GM12878 (cell line): Measurements from ENCODE around the gene LRP1. TPM values are rescaled to one million over a fixed set of nuclear protein-coding genes. Genes with fewer than 3 reads are reported as not detected.

Experiments
- ATAC-seq: fragments of 200-7000 bp; cut with Tn5 transposase; 3 replicates; pipeline ENCODE4 v1.9.1; 2020; ENCODE audit warnings: mild to moderate bottlenecking, moderate library complexity
- BruUV-seq: library from RNA; stranded (reverse); fragments of 400-500 nt; replicated peaks from 2 replicates; lab custom pipeline; 2021; lab: Mats Ljungman, UMichigan
- CTCF ChIA-PET: fragments of 300-600 bp; sonication (Branson Sonifier 250); formaldehyde crosslinking; extraction: SDS; loops from one replicate; lab custom pipeline; 2021; ENCODE audit warnings: inconsistent platforms; lab: Yijun Ruan, JAX
- POLR2A ChIA-PET: fragments of 350-600 bp; formaldehyde crosslinking; extraction: SDS; loops from one replicate; lab custom pipeline; 2021; ENCODE audit warnings: inconsistent platforms; lab: Charles Lee
- RAD21 ChIA-PET: fragments of 300-600 bp; sonication (Branson Sonifier 250); formaldehyde crosslinking; loops from one replicate; lab custom pipeline; 2023; ENCODE audit warnings: antibody characterized with exemption; ENCODE audit not compliant: unreplicated experiment; lab: Charles Lee
- SMC1A ChIA-PET: fragments of 300-600 bp; sonication (Branson Sonifier 250); formaldehyde crosslinking; loops from one replicate; lab custom pipeline; 2023; ENCODE audit not compliant: unreplicated experiment, uncharacterized antibody; lab: Charles Lee
- DNase-seq: peaks from one replicate; pipeline ENCODE4 v3.0.0-alpha.2; 2011; ENCODE audit warnings: low read depth, low spot score
- FAIRE-seq: peaks from 3 replicates; lab custom pipeline; 2011; peaks lifted over from hg19 to GRCh38; lab: Jason Lieb, UNC
- H2AFZ ChIP-seq: 2 replicates; pipeline ENCODE4 v1.6.0; 2011; ENCODE audit warnings: low read depth, low read length, control low read depth; ENCODE audit not compliant: control insufficient read depth
- H3K27ac ChIP-seq: 2 replicates; pipeline ENCODE4 v1.5.1; 2011; ENCODE audit warnings: control low read depth; ENCODE audit not compliant: control insufficient read depth, insufficient read depth
- H3K27me3 ChIP-seq, 2 experiments: replicated peaks in 1 of 2; 2 replicates each; pipeline versions ENCODE4 v1.6.0 to v1.6.1; 2011; ENCODE audit warnings: low read length in 1 of 2; ENCODE audit not compliant: control insufficient read depth in 2 of 2, insufficient read depth in 2 of 2
- H3K36me3 ChIP-seq, 2 experiments: 2 replicates each; pipeline ENCODE4 v1.5.1; 2011; ENCODE audit warnings: low read length in 1 of 2; ENCODE audit not compliant: control insufficient read depth in 2 of 2, insufficient read depth in 2 of 2
- H3K4me1 ChIP-seq: 2 replicates; pipeline ENCODE4 v1.6.1; 2011; ENCODE audit warnings: mild to moderate bottlenecking, low read length, moderate library complexity, mixed read lengths; ENCODE audit not compliant: control insufficient read depth, insufficient read depth
- H3K4me2 ChIP-seq: 2 replicates; pipeline ENCODE4 v1.6.0; 2011; ENCODE audit warnings: control low read depth; ENCODE audit not compliant: control insufficient read depth, insufficient read depth
- H3K4me3 ChIP-seq: fragments of 200-600 bp; sonication (generic); 2 replicates; pipeline ENCODE4 v1.5.1; 2016
- H3K79me2 ChIP-seq: 2 replicates; pipeline ENCODE4 v1.6.0; 2011; ENCODE audit warnings: low read length; ENCODE audit not compliant: control insufficient read depth, insufficient read depth
- H3K9ac ChIP-seq: 2 replicates; pipeline ENCODE4 v1.8.0; 2011; ENCODE audit warnings: low read length, control low read depth, mixed read lengths; ENCODE audit not compliant: control insufficient read depth, insufficient read depth
- H3K9me3 ChIP-seq: replicated peaks from 3 replicates; pipeline ENCODE4 v1.5.1; 2011; ENCODE audit warnings: mild to moderate bottlenecking, low read length; ENCODE audit not compliant: control insufficient read depth, insufficient read depth
- H4K20me1 ChIP-seq: 2 replicates; pipeline ENCODE4 v1.6.0; 2011; ENCODE audit not compliant: control insufficient read depth, insufficient read depth
- CEBPB ChIP-seq, 2 experiments: fragments of 150-350 bp in 1 of 2; IDR thresholded peaks; 2 replicates each; pipeline ENCODE4 v1.6.1; 2012 to 2014; ENCODE audit warnings: low read depth in 2 of 2, low read length in 2 of 2, borderline replicate concordance in 1 of 2, inconsistent platforms in 1 of 2
- EP300 ChIP-seq, 2 experiments: fragments of 150-350 bp in 1 of 2; IDR thresholded peaks; 2 replicates each; pipeline ENCODE4 v1.6.1; 2011 to 2012; ENCODE audit warnings: low read depth in 2 of 2, low read length in 2 of 2, borderline replicate concordance in 1 of 2, improper control_type of control experiment in 1 of 2, inconsistent platforms in 1 of 2; ENCODE audit not compliant: control insufficient read depth in 1 of 2
- FOS ChIP-seq: IDR thresholded peaks from 3 replicates; pipeline ENCODE4 v1.6.1; 2011; ENCODE audit warnings: borderline replicate concordance; ENCODE audit not compliant: insufficient read length; ENCODE audit errors: extremely low read depth
- FOXK2 ChIP-seq: fragments of 450-650 bp; IDR thresholded peaks from 2 replicates; pipeline ENCODE4 v1.6.1; 2017; ENCODE audit warnings: mild to moderate bottlenecking, moderate library complexity
- RBBP5 ChIP-seq: fragments of 200-600 bp; sonication (generic); conservative IDR thresholded peaks from 2 replicates; pipeline ENCODE4 v1.6.1; 2016
- SMC3 ChIP-seq: IDR thresholded peaks from 2 replicates; pipeline ENCODE4 v1.6.1; 2011; ENCODE audit warnings: low read length, improper control_type of control experiment, borderline replicate concordance
- SREBF1 ChIP-seq: IDR thresholded peaks from 2 replicates; pipeline ENCODE4 v1.6.1; 2012; ENCODE audit warnings: mild to moderate bottlenecking, low read length
- TCF12 ChIP-seq: IDR thresholded peaks from 2 replicates; pipeline ENCODE4 v1.6.1; 2011; ENCODE audit warnings: low read depth, mild to moderate bottlenecking, low read length
- TCF7 ChIP-seq: IDR thresholded peaks from 2 replicates; pipeline ENCODE4 v1.6.1; 2014; ENCODE audit warnings: antibody characterized with exemption, borderline replicate concordance
- ZBTB11 ChIP-seq: fragments of 450-650 bp; formaldehyde crosslinking; IDR thresholded peaks from 2 replicates; pipeline ENCODE4 v1.5.0; 2022; ENCODE audit warnings: mild to moderate bottlenecking, missing genetic modification characterization
- WGBS: methylation state at CpG from one replicate; pipeline ENCODE4 v1.1.6; 2016; ENCODE audit warnings: low lambda C conversion rate; ENCODE audit not compliant: insufficient replicate concordance, insufficient coverage; ENCODE audit errors: missing lambda C conversion rate; 5-methylcytosine and 5-hydroxymethylcytosine counted together
- in situ Hi-C: fragments of 300-500 bp; cut with MboI; formaldehyde crosslinking; loops from 9 replicates; pipeline ENCODE4 v1.14.3; 2018; ENCODE audit warnings: mixed read lengths
- intact Hi-C: fragments of 100-400 bp; cut with micrococcal nuclease; formaldehyde crosslinking; loops from one replicate; pipeline ENCODE4 v1.14.2; 2022; ENCODE audit not compliant: unreplicated experiment
- polyA plus RNA-seq, 11 experiments: library from polyadenylated mRNA; depleted of rRNA in 4 of 11; unstranded in 6 of 11; stranded (reverse) in 5 of 11; fragments of >200 nt; fragmentation: Nextera tagmentation in 4 of 11; fragmentation: Illumina TruSeq in 1 of 11; extraction: Ambion mirVana in 4 of 11; extraction: Trizol in 1 of 11; gene quantifications; 1 replicate in 1 of 11; 2 replicates in 10 of 11; pipeline versions ENCODE4 v1.2.1 to v1.2.3, GENCODE V29; 2011 to 2016; ENCODE audit warnings: inconsistent platforms in 2 of 11, missing spikeins in 2 of 11, low read depth in 1 of 11
- total RNA-seq, 4 experiments: library from RNA; depleted of rRNA in 3 of 4; stranded (reverse); fragments of >200 nt in 3 of 4; fragmentation: Illumina TruSeq in 1 of 4; extraction: Trizol in 1 of 4; gene quantifications; 2 replicates each; pipeline versions ENCODE4 v1.2.1 to v1.2.3, GENCODE V29; 2013 to 2021

The LRP1 gene
- total and polyA plus RNA-seq, 10 of the 15 experiments (the other 5 are each of a cell fraction or from before 2014, with no cell fraction given) = under 0.01 to 1.1 (median 0.20) TPM; not detected in 2

- Histone ChIP-seq H4K20me1 (no peaks in the 10 kb centered on the region), H3K4me2 (peak overlapping the region; percentile 9; the same call in 1 of the 2 replicates), H3K9ac (no peak overlapping the region), H3K4me1 (peaks cover 39% of the 10 kb centered on the region), H3K27me3 (no peaks in the 10 kb centered on the region), H3K4me3 (no peak overlapping the region), H2AFZ (no peak overlapping the region), H3K79me2 (peaks cover 34% of the 10 kb centered on the region), H3K27ac (no peak overlapping the region), H3K9me3 (no peaks in the 10 kb centered on the region), H3K36me3 (peaks cover 15 to 21% of the 10 kb centered on the region in 2 experiments)
- intact Hi-C loops (no loop called here), in situ Hi-C loops (no loop called here)
- RAD21 ChIA-PET = interaction anchor here (0.6 to 8.8 kb wide), 9 partner anchors 9 to 91 kb away, joined by 3 to 199 read pairs (median 5); partner anchors contain the start of genes NEMP1, STAT6 and TAC3
- WGBS = 88% methylated on average over 23 of the region's 25 CpGs
- CTCF ChIA-PET = interaction anchor here (0.6 to 9.0 kb wide), 12 partner anchors 11 to 88 kb away, joined by 3 to 205 read pairs (median 6); partner anchors contain the start of genes NEMP1 and STAT6
- FAIRE-seq = no peak
- POLR2A ChIA-PET = interaction anchor here (0.8 to 7.6 kb wide), 4 partner anchors 13 to 402 kb away, joined by 3 to 74 read pairs (median 29); partner anchors contain the start of genes NEMP1 and STAT6
- no TSS peak for BruUV-seq
- SMC1A ChIA-PET = interaction anchor here (1.1 to 10.4 kb wide), 6 partner anchors 14 to 93 kb away, joined by 3 to 169 read pairs (median 31); partner anchors contain the start of genes NEMP1 and STAT6
- no peak for TF ChIP-seq RBBP5
- TF ChIP-seq SREBF1 = no peak
- no peak for TF ChIP-seq CEBPB (IDR thresholded peaks at IDR 0.05; ENCODE audit: borderline replicate concordance in 1 of 2, low read depth in 2 of 2, low read length in 2 of 2)
- TF ChIP-seq FOS = no peak
- no peak for TF ChIP-seq EP300 (IDR thresholded peaks at IDR 0.05; ENCODE audit: borderline replicate concordance in 1 of 2, control insufficient read depth in 1 of 2, low read depth in 2 of 2, low read length in 2 of 2)
- TF ChIP-seq FOXK2 = no peak
- TF ChIP-seq SMC3 = no peak
- TF ChIP-seq TCF7 = no peak
- no peak for TF ChIP-seq TCF12
- no peak for TF ChIP-seq ZBTB11 (CRISPR knock-in tag)
- no peak for ATAC-seq
- DNase-seq = no peak
These were observed 36.4 kb upstream of the LRP1 start for GRCh38 chr12:57091638-57092528.
